Suppressor macrophage treated with lipopolysaccharide for 1 hour (primary cell): Measurements from ENCODE around the gene NHLRC4.
A peak's percentile ranks its signal among the peaks of the same experiment; 100 is the strongest.
"Not testable (repeated sequence)": the region's sequence is repeated elsewhere in the genome, so short reads cannot be mapped to it uniquely, and the experiment has no call there.

Source experiments
- DNase-seq, 3 donors: peaks; one replicate each; pipeline ENCODE4 v3.0.0-alpha.2; 2020 to 2022

Gene NHLRC4

DNA sequence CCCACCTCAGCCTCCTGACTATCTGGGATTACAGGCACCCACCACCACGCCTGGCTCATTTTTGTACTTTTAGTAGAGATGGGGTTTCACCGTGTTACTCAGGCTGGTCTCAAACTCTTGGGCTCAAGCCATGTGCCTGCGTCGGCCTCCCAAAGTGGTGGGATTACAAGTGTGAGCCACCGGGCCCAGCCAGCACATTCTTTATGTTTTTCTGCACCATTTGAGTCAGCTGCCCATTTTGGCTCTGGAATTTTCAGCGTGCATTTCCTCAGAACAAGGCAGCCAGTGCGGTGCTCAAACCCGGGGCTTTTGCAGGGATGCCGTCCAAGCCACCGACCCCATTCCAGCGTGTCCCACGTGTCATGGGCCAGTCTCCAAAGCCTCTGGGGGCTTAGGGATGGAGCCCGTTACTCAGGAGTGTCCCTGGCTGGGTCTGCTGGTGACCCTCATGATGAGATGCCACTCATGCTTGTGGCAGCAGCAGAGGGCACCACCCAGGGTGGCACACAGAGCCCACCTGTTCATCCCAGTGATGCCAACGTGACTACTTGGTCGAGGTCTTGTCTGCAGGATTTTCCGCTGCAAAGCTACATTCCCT lies 19.3 kb downstream of the NHLRC4 start:
- no peak for DNase-seq

DNA sequence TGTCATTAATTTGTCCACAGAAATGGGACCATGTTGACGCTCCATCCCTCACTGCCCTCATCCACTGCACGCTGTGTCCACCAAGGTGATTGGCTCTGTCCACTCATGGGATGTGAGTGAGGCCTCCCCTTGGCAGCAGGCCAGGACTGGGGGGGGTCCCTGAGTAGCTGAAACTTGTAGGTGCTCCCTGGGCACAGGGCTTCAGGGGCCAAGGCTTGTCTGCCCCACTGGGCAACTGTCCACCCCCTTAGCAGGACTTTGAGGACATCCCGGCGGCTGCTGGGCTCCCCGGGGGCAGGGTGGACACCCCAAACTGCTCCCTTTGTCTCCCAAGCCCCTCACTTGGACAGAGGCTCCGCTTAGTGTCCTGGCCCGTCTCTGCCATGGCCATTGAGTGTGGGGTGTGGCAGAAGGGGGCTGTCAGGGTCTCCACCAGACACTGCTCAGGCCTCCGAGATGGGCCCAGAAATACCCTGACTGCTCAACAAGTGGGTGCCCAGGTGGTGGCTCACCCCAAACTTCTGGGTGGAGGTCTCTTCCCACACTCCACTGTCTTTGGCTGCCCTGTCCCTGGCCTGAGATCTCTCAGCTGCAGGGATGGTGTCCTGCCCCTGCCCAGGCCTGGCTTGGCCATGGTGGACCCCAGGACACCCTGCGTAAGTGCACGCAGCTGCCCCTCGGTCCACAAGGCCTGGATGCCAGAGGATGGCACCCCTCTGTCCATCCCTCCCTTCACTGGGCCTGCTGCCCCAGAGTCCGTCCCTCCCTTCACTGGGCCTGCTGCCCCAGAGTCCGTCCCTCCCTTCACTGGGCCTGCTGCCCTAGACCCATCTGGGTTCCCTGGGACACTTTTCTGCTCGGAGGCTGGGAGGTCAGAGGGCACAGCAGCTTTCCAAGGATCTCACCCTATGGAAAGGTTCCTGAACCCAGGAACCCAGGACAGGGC lies 20.1 kb downstream of the NHLRC4 start:
- no peak for DNase-seq

DNA sequence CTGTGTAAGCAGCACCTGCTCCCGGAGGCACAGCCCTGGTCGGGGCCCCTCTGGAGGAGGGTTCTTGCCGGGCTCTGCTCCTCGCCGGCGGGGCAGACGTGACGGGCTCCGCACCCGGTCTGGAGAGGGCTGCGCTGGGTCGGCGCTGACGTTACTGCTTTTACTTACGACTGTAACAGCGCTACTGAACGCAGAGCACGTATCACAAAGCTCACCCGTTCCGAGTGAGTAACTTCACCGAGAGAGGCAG lies 21.8 kb downstream of the NHLRC4 start:
- DNase-seq, result peak in 1 of 3 donors; percentile 69

DNA sequence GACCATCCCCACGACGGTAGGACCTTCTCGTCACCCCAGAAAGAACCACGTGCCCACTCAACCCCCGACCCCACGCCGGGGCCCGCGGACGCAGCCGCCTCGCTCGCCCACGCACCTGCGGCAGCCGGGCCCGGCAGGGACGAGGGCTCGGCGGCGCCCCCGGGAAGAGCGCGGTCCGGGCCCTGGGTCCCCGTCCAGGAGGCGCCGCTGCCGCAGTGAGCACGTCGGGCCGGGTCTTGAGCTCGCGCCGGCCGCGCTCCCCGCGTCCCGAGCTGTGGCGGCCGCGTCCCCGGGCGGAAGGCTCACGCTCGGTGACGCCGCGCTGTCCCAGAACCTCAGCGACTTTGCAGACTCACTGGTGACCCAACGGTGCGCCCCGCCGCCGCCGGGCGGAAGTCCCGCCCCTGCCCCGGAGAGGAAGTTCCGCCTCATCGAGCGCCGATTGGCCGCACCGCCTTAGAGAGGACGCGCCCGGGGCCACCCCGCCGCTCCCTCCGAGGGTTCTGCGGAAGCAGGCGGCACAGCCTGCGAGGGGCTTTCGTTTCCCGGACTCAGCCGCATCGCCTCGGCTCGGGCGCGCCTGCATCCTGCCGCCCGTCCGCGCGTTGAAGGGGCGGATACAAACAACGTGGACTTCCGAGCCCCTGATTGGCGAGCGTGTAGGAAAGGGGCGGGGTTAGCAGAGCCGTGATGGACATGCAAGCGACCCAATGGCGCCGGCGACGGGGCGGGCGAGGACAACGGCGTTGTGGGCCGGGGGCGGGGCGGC lies 22.3 kb downstream of the NHLRC4 start:
- DNase-seq, result peak; percentile 94 to 97 (median 97)

DNA sequence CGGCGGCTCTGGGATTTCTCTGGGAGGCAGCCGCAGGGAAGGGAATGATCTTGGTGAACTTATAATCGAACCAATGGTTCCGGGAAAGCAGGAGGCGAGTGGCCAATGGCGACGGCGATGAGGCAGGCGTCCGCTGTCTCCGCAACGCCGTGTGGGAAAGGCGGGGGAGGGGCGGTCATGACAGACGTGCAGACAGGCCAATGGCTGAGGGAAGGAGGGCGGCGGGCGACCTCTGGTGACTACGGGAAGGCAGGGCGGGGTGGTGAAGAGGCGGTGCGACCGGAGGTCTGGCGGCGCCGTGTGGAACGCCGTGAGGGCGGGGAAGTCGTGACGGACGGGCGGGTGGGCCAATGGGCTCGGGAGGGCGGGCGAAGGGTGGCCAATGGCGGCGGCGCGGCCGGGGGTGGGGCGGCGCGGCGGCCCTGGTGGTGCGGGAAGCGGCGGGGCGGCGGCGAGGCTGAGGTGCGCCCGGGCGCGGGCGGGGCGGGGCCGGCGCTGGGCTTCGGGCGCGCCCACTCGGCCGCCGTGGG lies 22.9 kb downstream of the NHLRC4 start, which contains the start of gene RAB40C:
TSS of gene RAB40C (plus strand) at position 409 of the 530 bp plus-strand sequence. CDS start 226 bp downstream, outside the sequence.
- DNase-seq, result peak; percentile 98 to 99 (median 99)

DNA sequence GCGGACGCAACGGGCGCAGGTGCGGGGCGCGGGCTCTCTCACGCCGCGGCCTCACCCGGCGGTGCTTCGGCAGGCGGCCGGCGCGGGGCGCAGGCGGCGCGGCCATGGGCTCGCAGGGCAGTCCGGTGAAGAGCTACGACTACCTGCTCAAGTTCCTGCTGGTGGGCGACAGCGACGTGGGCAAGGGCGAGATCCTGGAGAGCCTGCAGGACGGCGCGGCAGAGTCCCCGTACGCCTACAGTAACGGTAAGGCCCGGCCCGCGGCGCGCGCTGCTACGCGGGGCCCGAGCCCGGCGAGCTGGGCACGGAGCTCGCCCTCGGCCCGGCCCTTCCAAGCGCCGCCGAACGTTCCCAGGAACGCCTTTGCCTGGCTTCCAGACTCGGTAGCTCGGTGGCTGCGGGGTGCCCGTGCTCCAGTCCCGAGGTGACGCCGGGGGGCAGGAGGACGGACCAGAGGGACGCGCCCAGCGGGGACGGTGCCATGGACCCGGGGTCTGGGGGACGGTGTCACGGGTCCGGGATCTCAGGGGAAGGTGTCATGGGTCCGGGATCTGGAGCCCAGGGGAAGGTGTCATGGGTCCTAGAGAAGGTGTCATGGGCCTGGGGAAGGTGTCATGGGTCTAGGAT lies 23.5 kb downstream of the NHLRC4 start:
- peak in 2 of 3 donors; percentile 40 to 67 for DNase-seq

DNA sequence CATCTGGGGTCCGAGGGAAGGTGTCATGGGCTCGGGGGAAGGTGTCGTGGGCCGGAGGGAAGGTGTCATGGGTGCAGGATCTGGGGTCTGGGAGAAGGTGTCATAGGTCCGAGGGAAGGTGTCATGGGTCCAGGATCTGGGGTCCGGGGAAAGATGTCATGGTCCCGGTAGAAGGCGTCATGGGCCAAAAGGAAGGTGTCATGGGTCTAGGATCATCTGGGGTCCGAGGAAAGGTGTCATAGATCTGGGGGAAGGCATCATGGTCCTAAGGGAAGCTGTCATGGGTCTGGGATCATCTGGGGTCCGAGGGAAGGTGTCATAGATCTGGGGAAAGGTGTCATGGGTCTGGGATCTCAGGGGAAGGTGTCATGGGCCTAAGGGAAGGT lies 24.0 kb downstream of the NHLRC4 start:
- no peak for DNase-seq

DNA sequence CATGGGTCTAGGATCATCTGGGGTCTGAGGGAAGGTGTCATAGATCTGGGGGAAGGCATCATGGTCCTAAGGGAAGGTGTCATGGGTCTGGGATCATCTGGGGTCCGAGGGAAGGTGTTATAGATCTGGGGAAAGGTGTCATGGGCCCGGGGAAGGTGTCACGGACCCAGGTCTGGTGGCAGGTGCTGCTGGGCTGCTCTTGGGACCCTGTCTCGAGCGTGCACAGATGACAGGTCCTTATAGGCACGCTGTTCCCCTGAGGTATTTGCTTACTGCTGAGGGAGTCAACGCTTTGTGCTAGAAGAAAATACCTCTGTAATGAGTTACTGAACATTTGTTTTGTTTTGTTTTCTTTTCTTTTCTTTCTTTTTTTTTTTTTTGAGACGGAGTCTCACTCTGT lies 24.4 kb downstream of the NHLRC4 start:
- no peak for DNase-seq

DNA sequence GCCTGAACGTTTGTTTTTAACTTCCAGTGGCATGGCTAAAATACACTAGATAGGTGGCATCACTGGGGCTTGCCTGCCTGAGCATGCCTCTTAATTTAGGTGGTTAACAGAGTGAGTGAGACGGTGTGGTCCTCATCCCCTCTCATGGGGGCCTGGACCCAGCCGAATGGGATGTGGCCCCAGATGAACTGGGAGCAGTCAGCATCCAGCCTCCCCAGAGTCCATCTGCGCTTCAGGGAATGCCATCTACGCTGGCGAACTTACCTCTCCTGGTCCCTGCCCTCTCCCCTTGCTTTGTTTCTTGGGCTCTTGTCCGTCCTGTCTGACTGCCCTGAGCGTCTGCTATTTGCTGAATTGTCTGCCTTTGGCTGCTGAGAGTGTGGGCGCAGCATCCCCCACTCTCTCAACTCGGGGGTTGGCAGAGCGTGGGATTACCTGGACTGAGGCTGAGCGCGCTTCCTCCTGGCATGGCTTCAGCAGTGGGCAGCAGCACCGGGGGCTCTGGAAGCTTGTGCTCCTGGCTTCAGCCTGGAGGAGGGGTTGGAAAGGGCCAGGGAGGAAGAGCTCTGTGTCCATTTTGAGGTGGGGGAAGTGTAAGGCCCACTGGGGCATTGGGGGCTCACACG lies 25.2 kb downstream of the NHLRC4 start:
- DNase-seq, result no peak

DNA sequence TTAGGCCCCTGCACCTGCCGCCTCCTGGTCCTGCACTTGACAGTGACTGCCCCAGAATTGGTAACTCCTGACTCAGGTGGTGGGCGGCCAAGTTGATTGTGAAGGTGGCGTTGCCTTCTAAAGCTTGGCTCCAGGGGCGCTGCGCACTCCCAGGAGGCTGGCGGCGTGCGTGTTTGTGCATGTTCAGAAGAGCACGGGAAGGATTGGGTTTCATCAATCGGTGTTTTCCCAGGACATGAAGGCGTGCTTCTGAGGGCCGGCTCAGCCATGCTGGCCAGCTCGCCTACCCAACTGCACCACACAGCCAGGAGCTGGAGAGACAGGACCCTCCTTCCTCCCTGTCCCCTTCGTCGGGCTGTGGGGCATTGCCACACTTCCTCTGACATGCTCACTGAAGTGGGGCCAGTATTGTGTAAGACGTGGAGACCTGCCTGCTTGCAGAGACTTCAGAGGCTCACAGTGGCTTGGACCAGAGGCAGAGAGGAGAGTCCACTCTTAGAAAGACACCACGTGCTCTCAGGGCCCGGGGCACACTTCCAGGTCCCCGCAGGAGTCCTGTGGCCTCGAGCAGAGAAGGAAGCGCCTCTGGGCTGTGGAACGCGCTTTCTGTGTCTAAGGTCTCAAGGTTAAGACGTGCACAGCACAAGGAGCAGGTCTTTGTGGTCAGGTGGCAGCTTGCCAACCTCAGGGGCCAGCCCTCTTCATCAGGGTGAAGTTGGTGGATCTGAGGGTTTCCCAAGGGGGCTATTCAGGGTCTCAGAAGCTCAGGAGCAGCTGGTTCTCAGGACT lies 25.9 kb downstream of the NHLRC4 start:
- peak; percentile 73 to 80 (median 80) for DNase-seq

DNA sequence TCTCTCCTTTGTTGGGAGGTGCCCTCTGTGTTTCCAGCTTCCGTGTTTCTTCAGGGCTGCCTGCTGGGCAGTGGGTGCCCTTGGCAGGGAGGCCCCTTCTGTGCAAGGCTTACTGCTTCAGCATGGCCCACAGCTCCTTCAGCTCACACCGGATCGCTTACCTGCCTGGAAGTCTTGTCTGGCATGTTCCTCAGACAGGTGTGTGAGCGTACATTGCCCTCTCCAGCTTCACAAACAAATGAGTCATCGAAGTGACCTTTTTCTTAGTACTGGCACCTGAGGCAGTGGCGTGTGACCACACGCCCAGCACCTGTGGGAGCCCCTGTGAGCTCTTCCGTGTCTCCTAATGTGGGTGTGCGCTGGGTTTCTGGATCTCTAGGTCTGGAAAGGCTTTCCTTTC lies 26.6 kb downstream of the NHLRC4 start:
- DNase-seq, result no peak

DNA sequence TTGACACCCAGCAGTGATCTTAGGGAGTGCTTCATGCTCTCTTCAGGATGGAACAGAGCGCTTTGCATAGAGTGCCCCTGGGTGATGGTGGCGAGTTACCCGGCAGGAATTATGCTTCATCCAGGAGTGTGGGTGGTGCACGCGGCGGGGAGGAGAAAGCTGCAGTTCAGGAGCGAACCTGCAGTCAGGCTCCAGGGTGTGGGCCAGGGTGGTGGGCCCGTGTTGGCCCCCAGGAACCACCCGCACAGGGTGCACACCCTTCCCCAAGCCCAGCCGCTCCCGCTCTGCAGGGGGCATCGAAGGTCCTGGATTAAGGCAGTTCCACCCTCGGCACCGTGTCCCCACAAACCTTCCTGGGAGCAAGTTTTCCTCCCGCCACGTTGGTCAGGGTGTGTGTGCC lies 27.0 kb downstream of the NHLRC4 start:
- DNase-seq, result no peak

DNA sequence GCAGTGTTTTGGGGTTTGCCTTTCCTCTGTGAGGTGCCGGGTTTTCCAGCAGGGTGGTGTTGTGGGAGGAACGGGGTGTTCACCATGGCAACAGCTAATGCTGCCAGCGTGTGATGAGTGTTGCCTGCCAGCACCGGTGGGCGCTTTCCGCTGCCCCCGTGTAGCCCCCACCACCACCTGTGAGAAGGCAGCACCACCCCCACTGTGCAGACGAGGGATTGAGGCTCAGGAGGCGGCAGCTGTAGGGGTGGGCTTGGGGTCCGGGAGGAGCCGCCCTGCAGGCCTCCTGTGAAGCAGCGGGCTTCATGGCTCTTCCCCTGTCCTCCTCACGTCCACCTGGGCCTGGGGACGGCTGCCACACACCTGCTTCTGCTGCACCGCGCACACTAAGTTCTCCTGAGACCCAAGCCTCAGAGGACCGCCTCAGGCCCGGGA lies 28.3 kb downstream of the NHLRC4 start:
- no peak for DNase-seq

DNA sequence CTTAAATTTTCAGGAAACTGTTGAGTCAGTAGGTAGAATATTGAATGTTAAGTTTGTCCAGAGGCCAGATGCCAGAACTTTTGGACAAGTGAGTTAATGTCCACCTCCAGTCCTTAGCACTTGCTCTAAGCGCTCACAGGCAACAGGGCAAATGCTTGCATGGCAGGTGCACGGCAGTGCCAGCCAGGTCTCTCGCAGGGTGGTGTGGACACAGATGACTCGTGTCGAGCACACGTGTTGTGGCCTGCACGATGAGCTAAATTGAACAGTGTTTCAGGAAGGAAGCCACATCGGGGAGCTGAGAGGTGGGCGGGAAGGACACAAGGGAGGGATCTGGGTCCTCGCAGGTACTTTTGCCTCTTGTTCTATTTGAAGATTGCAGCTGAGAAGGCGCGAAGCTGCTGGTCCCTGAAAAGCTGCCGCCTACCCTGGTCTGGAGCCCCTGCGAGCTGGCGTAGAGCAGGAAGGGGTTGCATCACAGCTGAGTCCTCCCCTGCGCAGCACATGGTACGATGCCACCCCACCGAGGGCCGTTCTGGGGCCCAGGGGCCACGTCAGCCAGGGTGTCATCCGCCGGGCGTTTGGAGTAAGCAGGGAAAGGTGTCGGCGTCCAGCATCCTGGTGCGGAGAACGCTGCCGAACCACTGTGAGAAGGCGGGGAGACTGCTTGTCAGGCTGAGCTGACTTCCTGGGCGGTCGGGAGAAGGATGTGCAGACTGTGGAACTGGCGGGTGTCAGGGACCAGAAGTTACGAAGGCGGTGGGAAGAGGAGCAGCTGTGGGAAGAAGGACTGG lies 29.3 kb downstream of the NHLRC4 start:
- peak; percentile 34 to 49 (median 35) for DNase-seq

DNA sequence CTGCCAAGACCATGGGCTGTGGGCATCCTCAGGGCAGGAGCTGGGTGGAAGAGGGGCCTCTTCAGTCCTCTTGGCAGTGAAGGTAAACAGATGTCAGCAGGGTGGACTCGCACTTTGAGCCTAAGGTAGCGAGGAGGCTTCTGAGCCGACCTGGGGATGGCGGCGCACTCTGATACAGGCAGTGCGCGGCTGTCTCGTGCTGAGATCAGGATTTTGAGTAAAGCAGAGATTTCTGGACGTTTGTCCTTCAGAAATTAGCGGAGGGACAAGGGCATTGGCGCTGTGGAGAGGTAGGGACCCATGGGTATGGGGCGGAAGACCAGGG lies 29.9 kb downstream of the NHLRC4 start:
- DNase-seq, result no peak

DNA sequence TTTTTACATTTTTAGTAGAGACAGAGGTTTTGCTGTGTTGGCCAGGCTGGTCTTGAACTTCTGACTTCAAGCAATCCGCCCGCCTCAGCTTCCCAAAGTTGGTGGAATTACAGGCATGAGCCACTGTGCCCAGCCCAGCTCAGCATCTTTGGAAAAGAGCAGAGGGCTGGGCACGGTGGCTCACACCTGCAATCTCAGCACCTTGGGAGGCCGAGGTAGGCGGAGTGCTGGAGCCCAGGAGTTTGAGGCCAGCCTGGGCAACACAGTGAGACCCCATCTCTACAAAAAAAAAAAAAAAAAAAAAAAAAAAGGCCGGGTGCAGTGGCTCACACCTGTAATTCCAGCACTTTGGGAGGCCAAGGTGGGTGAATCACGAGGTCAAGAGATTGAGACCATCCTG lies 30.9 kb downstream of the NHLRC4 start:
- DNase-seq, result not testable (repeated sequence)

DNA sequence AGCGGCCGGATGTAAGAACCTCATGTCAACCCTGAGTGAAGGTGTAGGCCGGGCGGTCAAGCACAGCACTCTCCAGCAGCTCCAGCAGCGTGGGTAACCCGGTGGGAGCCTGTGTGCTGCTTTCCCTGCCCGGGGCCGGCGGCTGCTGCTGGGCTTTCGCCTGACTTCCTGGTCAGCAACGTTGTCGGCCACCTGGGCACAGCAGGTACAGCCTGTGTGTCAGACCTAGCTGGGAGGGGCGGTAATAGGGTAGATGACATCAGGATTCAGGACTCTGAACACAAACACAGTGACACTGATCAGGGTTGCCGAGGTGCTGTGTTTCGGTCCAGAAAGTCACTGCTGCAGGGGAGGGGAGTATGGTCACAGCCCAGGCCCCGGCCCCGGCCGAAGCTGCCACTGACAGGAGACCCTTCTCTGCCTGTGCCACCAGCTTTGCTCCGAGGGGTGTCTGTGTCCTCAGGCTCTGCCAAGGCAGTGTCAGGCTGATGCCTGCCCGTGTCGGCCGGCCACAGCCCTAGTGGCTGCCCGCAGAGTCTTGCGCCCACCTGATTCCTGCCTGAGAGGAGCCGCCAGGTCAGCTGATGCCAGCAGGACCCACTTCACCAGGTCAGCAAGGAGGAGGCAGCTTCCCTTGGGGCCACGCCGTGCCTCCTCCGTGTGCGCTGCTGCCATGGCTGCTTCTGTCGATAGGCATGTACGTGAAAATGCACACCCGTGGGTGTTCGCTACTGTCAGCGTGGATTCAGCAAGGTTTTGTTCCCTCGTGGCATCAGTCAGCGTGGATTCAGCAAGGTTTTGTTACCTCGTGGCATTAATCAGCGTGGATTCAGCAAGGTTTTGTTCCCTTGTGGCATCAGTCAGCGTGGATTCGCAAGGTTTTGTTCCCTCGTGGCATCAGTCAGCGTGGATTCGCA lies 32.3 kb downstream of the NHLRC4 start:
- no peak for DNase-seq

DNA sequence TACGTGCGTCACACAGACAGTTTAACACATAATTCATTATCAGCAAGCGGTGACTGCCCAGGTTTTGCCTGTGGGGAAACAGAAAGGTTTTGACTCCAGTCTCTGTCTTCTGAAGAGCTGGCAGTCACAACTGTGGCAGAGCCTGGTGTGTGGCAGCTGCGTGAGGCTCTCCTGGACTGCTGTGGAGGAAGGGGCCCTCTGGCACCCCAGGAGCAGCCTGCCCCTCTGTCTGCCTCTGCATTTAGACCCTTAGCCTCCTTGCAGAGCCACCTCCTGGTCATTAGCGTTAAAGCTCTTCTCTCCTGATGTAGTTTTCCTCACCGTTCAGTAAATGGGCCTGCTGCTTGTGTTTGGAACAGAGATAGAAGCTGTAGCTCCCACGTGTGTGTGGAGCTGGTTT lies 34.0 kb downstream of the NHLRC4 start:
- DNase-seq, result peak in 1 of 3 donors; percentile 26

DNA sequence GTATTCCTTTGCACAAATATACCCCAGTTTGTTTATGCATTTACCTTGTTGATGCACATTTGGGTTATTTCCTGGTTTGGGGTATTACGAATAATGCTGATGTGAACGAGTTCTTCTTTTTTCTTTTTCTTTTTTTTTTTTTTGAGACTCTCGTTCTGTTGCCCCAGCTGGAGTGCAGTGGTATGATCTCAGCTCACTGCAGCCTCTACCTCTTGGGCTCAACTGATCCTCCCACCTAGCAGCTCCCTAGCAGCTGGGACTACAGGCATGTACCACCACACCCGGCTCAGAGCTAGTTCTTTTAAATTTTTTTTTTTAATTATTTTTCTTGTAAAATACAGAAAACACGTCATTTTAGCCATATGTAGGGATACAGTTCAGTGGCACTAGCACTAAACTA lies 37.1 kb downstream of the NHLRC4 start:
- no peak for DNase-seq
